WTC11 (cell line): ENCODE data around the gene SHTN1. TPM values are rescaled to one million over a fixed set of nuclear protein-coding genes. Genes with fewer than 3 reads are reported as not detected.

Experiments used
- ATAC-seq: fragments of 200-7000 bp; cut with Tn5 transposase; 2 replicates; pipeline ENCODE4 v1.10.0; 2021; ENCODE audit warnings: mild to moderate bottlenecking, moderate library complexity
- CTCF ChIA-PET: fragments of 300-600 bp; sonication (Branson Sonifier 250); formaldehyde crosslinking; loops from one replicate; lab custom pipeline; 2021; ENCODE audit warnings: antibody characterized with exemption; lab: Charles Lee
- POLR2A ChIA-PET: fragments of 350-600 bp; sonication (Branson Sonifier 250); formaldehyde crosslinking; loops from one replicate; lab custom pipeline; 2021; ENCODE audit warnings: antibody characterized with exemption; lab: Charles Lee
- DNase-seq: peaks from one replicate; pipeline ENCODE4 v3.0.0; 2021; ENCODE audit warnings: low spot score
- H3K27ac Mint-ChIP-seq: 2 replicates; pipeline ENCODE4 v1.8.0; 2021; ENCODE audit warnings: mixed read lengths
- H3K27me3 Mint-ChIP-seq: 2 replicates; pipeline ENCODE4 v1.8.0; 2021; ENCODE audit warnings: low read depth, mild to moderate bottlenecking, moderate library complexity, mixed read lengths
- H3K36me3 Mint-ChIP-seq: 2 replicates; pipeline ENCODE4 v1.8.0; 2021; ENCODE audit warnings: mixed read lengths
- H3K4me1 Mint-ChIP-seq: 2 replicates; pipeline ENCODE4 v1.8.0; 2022; ENCODE audit warnings: mixed read lengths
- H3K4me3 Mint-ChIP-seq: 2 replicates; pipeline ENCODE4 v1.8.0; 2021; ENCODE audit warnings: mild to moderate bottlenecking, moderate library complexity, mixed read lengths
- H3K9me3 Mint-ChIP-seq: 2 replicates; pipeline ENCODE4 v1.8.0; 2021; ENCODE audit warnings: mixed read lengths
- ATF1 ChIP-seq: sonication (generic); formaldehyde crosslinking; IDR thresholded peaks from 2 replicates; pipeline ENCODE4 v1.8.1; 2023; ENCODE audit warnings: mild to moderate bottlenecking, moderate library complexity, missing genetic modification reagents
- ATF3 ChIP-seq: sonication (generic); formaldehyde crosslinking; conservative IDR thresholded peaks from 2 replicates; pipeline ENCODE4 v1.8.1; 2022; ENCODE audit warnings: mild to moderate bottlenecking, missing genetic modification reagents
- CBFB ChIP-seq: sonication (generic); formaldehyde crosslinking; IDR thresholded peaks from 2 replicates; pipeline ENCODE4 v1.8.1; 2022; ENCODE audit warnings: mild to moderate bottlenecking, low read depth, missing genetic modification reagents
- E2F4 ChIP-seq: sonication (generic); formaldehyde crosslinking; IDR thresholded peaks from 2 replicates; pipeline ENCODE4 v1.8.1; 2022; ENCODE audit warnings: low read depth, mild to moderate bottlenecking, moderate library complexity, missing genetic modification reagents, borderline replicate concordance
- ESRRA ChIP-seq: sonication (generic); formaldehyde crosslinking; IDR thresholded peaks from 2 replicates; pipeline ENCODE4 v1.8.1; 2022; ENCODE audit warnings: mild to moderate bottlenecking, missing genetic modification reagents, borderline replicate concordance
- FOXJ3 ChIP-seq: sonication (generic); formaldehyde crosslinking; IDR thresholded peaks from 2 replicates; pipeline ENCODE4 v1.9.0; 2021; ENCODE audit warnings: missing genetic modification reagents, mild to moderate bottlenecking, borderline replicate concordance
- GABPB1 ChIP-seq: sonication (generic); formaldehyde crosslinking; IDR thresholded peaks from 2 replicates; pipeline ENCODE4 v1.8.1; 2023; ENCODE audit warnings: mild to moderate bottlenecking, missing genetic modification reagents
- MAX ChIP-seq: sonication (generic); formaldehyde crosslinking; IDR thresholded peaks from 2 replicates; pipeline ENCODE4 v1.8.0; 2022; ENCODE audit warnings: mild to moderate bottlenecking, missing genetic modification reagents
- NFATC4 ChIP-seq: fragments of 250-450 bp; sonication (Bioruptor Pico); IDR thresholded peaks from 2 replicates; pipeline ENCODE4 v1.9.0; 2021; ENCODE audit warnings: mild to moderate bottlenecking
- NFYB ChIP-seq: sonication (generic); formaldehyde crosslinking; conservative IDR thresholded peaks from 2 replicates; pipeline ENCODE4 v1.8.0; 2022; ENCODE audit warnings: low read depth, missing genetic modification reagents
- NR3C1 ChIP-seq: sonication (generic); formaldehyde crosslinking; conservative IDR thresholded peaks from 2 replicates; pipeline ENCODE4 v1.8.1; 2023; ENCODE audit warnings: low read depth, mild to moderate bottlenecking, missing genetic modification reagents
- SOX15 ChIP-seq: fragments of 250-450 bp; sonication (Bioruptor Pico); IDR thresholded peaks from 2 replicates; pipeline ENCODE4 v1.9.0; 2021; ENCODE audit warnings: mild to moderate bottlenecking
- TEAD1 ChIP-seq: sonication (generic); formaldehyde crosslinking; IDR thresholded peaks from 2 replicates; pipeline ENCODE4 v1.8.0; 2022; ENCODE audit warnings: mild to moderate bottlenecking, missing genetic modification reagents
- TP53 ChIP-seq: sonication (generic); formaldehyde crosslinking; IDR thresholded peaks from 2 replicates; pipeline ENCODE4 v1.8.1; 2023; ENCODE audit warnings: mild to moderate bottlenecking, missing genetic modification reagents
- USF1 ChIP-seq: sonication (generic); formaldehyde crosslinking; IDR thresholded peaks from 2 replicates; pipeline ENCODE4 v1.8.0; 2022; ENCODE audit warnings: mild to moderate bottlenecking, missing genetic modification reagents
- ZBTB21 ChIP-seq: sonication (generic); formaldehyde crosslinking; IDR thresholded peaks from 2 replicates; pipeline ENCODE4 v1.8.1; 2023; ENCODE audit warnings: mild to moderate bottlenecking, missing genetic modification reagents, borderline replicate concordance
- ZNF138 ChIP-seq: sonication (generic); formaldehyde crosslinking; conservative IDR thresholded peaks from 2 replicates; pipeline ENCODE4 v1.8.1; 2022; ENCODE audit warnings: mild to moderate bottlenecking, moderate library complexity, missing genetic modification reagents
- ZNF232 ChIP-seq: sonication (generic); formaldehyde crosslinking; IDR thresholded peaks from 2 replicates; pipeline ENCODE4 v1.8.0; 2022; ENCODE audit warnings: mild to moderate bottlenecking, missing genetic modification reagents
- ZNF317 ChIP-seq: sonication (generic); formaldehyde crosslinking; IDR thresholded peaks from 2 replicates; pipeline ENCODE4 v1.8.1; 2023; ENCODE audit warnings: low read depth, mild to moderate bottlenecking, moderate library complexity, missing genetic modification reagents, borderline replicate concordance
- ZNF425 ChIP-seq: fragments of 250-450 bp; sonication (Bioruptor Pico); conservative IDR thresholded peaks from 2 replicates; pipeline ENCODE4 v1.9.0; 2021; ENCODE audit warnings: mild to moderate bottlenecking
- ZNF512 ChIP-seq: sonication (generic); formaldehyde crosslinking; IDR thresholded peaks from 2 replicates; pipeline ENCODE4 v1.8.1; 2022; ENCODE audit warnings: missing genetic modification reagents, borderline replicate concordance
- total RNA-seq: library from RNA; stranded (reverse); gene quantifications from 3 replicates; pipeline ENCODE4 v1.2.3, GENCODE V29; 2021

Gene SHTN1
- total RNA-seq, 1 experiment from 2014 or later = 11.0 TPM

- ChIA-PET POLR2A (interaction anchor here (0.5 to 1.3 kb wide), 7 partner anchors 8 to 254 kb away, joined by 3 to 15 read pairs (median 5); no protein-coding TSS in a partner anchor), CTCF (interaction anchor here (0.6 to 2.3 kb wide), 11 partner anchors 8 to 327 kb away, joined by 3 to 16 read pairs (median 4); partner anchors contain the start of gene SHTN1)
Observed at GRCh38 chr10:116848032-116848943, 156.7 kb downstream of the SHTN1 start.

GRCh38 chr10:116845823-116846222 is 159.2 kb downstream of the SHTN1 start:
- H3K27ac Mint-ChIP-seq = no peak overlapping the region
- H3K9me3 Mint-ChIP-seq = no peaks in the 10 kb centered on the region
- peaks cover 10% of the 10 kb centered on the region for H3K27me3 Mint-ChIP-seq
- TF ChIP-seq ESRRA (no peak), MAX (no peak), NR3C1 (CRISPR knock-in tag) (no peak), NFYB (CRISPR knock-in tag) (no peak), ZBTB21 (no peak)
- TF ChIP-seq, all 79 proteins: peak for 0
- DNase-seq (no peak), ATAC-seq (no peak)
- Mint-ChIP-seq H3K4me3 (no peak overlapping the region), H3K4me1 (peaks cover 38% of the 10 kb centered on the region), H3K36me3 (no peaks in the 10 kb centered on the region)
- CTCF ChIA-PET = interaction anchor here (1.0 to 1.2 kb wide), 5 partner anchors 8 to 329 kb away, joined by 3 to 4 read pairs (median 3); no protein-coding TSS in a partner anchor
- POLR2A ChIA-PET = no interaction called here

More at GRCh38 chr10:116848032-116848943, 156.7 kb downstream of the SHTN1 start:
- DNase-seq (no peak), ATAC-seq (no peak)
- Mint-ChIP-seq H3K36me3 (no peaks in the 10 kb centered on the region), H3K9me3 (no peaks in the 10 kb centered on the region)
- no peak for TF ChIP-seq ZNF138 (CRISPR knock-in tag)
- no peak for TF ChIP-seq CBFB (CRISPR knock-in tag)
- no peak for TF ChIP-seq NFATC4 (CRISPR knock-in tag)
- TF ChIP-seq, all 79 proteins: peak for 0
- H3K4me3 Mint-ChIP-seq = peak overlapping the region; percentile 89
- H3K27ac Mint-ChIP-seq = peak overlapping the region; percentile 75
- peaks cover 20% of the 10 kb centered on the region for H3K27me3 Mint-ChIP-seq
- peaks cover 34% of the 10 kb centered on the region for H3K4me1 Mint-ChIP-seq

GRCh38 chr10:116840389-116841075 is 164.5 kb downstream of the SHTN1 start:
- CTCF ChIA-PET = interaction anchor here (0.6 to 1.6 kb wide), 6 partner anchors 9 to 334 kb away, joined by 3 to 6 read pairs (median 4); partner anchors contain the start of gene ENO4
- no peak for TF ChIP-seq ZNF317 (CRISPR knock-in tag)
- TF ChIP-seq ZNF512 (CRISPR knock-in tag) = no peak
- TF ChIP-seq ZNF425 (CRISPR knock-in tag) = no peak
- TF ChIP-seq ATF1 (CRISPR knock-in tag) = no peak
- TF ChIP-seq GABPB1 (CRISPR knock-in tag) = no peak
- TF ChIP-seq SOX15 (CRISPR knock-in tag) = no peak
- TF ChIP-seq TP53 (CRISPR knock-in tag) = no peak
- TF ChIP-seq ATF3 = no peak
- TF ChIP-seq E2F4 = no peak
- no peak for TF ChIP-seq ZNF232 (CRISPR knock-in tag)
- no peak for TF ChIP-seq CBFB (CRISPR knock-in tag)
- TF ChIP-seq USF1 (CRISPR knock-in tag) = no peak
- no peak for TF ChIP-seq FOXJ3 (CRISPR knock-in tag)
- TF ChIP-seq TEAD1 (CRISPR knock-in tag) = no peak
- POLR2A ChIA-PET = interaction anchor here (0.6 to 1.4 kb wide), 2 partner anchors 9 to 14 kb away, joined by 4 to 5 read pairs; partner anchors contain the start of gene ENO4
- no peaks in the 10 kb centered on the region for H3K27me3 Mint-ChIP-seq
- no peak overlapping the region for H3K27ac Mint-ChIP-seq
- no peak overlapping the region for H3K4me3 Mint-ChIP-seq
- peaks cover 56% of the 10 kb centered on the region for H3K4me1 Mint-ChIP-seq
- ATAC-seq = no peak
- H3K9me3 Mint-ChIP-seq = no peaks in the 10 kb centered on the region
- no peaks in the 10 kb centered on the region for H3K36me3 Mint-ChIP-seq
- DNase-seq = no peak
